ENCODE data around the gene OR52L1. TPM values are rescaled to one million over a fixed set of nuclear protein-coding genes. Genes with fewer than 3 reads are reported as not detected.

OR52L1 gene
- total RNA-seq, 2 donors from 2014 or later, result 0.33 TPM; not detected in 1

DNA sequence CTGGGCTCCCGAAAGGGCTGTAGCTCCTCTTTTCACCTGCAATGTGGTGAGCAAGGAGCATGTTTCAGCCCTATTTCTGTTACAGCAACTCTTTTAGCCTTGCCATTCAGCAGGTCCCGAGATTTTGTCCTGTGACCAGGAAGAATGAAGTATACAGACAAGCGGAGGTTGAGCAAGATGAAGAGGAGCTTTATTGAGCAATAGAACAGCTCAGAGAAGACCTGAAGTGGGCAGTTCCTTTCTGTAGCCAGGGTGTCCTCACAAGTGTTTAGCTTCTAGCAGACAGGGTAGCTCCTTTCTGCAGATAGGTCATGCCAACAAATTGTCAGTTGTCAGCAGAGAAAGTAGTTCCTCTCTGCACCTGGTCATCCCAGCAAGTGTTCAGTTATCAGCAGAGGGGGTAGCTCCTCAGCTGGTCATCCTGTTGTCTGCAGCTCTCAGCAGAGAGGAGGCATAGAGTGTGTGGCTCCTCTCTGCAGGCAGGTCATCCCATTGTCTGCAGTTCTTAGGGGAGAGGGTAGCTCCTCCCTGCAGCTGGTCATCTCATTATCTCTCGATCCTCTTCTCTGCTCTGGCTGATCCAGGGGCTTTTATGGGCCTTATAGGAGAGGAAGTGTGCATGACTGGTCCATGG, 25.4 kb upstream of the OR52L1 start:
- H3K36me3 Mint-ChIP-seq (ENCODE audit: low read depth), result no peaks in the 10 kb centered on the region
- H3K27ac ChIP-seq (ENCODE audit: low read depth, low read length), result no peak overlapping the region
- H3K9ac ChIP-seq (ENCODE audit: extremely low read depth, low read length, poor library complexity, severe bottlenecking), result no peak overlapping the region
- H3K27ac Mint-ChIP-seq, result no peak overlapping the region
- no peak for TF ChIP-seq CTCF (conservative IDR thresholded peaks at IDR 0.05)
- H3K4me3 Mint-ChIP-seq, result no peak overlapping the region
- H3K27me3 ChIP-seq (ENCODE audit: control insufficient read depth, insufficient read depth, low read length, poor library complexity, severe bottlenecking), result peaks cover 12% of the 10 kb centered on the region
- H3K4me1 Mint-ChIP-seq, result no peaks in the 10 kb centered on the region
- H3K4me1 ChIP-seq (ENCODE audit: control insufficient read depth, insufficient read depth, low read length), result no peaks in the 10 kb centered on the region
- peaks cover 12% of the 10 kb centered on the region for H3K27me3 Mint-ChIP-seq (ENCODE audit: insufficient read depth)
- H3K9me3 ChIP-seq (ENCODE audit: control insufficient read depth, low read length), result peaks cover 11% of the 10 kb centered on the region
- no peak for DNase-seq
- H3K4me3 ChIP-seq (ENCODE audit: low read length), result no peak overlapping the region
- H3K9me3 Mint-ChIP-seq, result no peaks in the 10 kb centered on the region
- H3K36me3 ChIP-seq (ENCODE audit: control insufficient read depth, insufficient read depth, low read length), result no peaks in the 10 kb centered on the region
- 90 to 92% methylated on average over 4 of the region's 4 CpGs for WGBS, 2 experiments (ENCODE audit: insufficient coverage in 1 of 2, insufficient read length in 1 of 2)

- no peak for DNase-seq
- no peaks in the 10 kb centered on the region for H3K9me3 ChIP-seq (ENCODE audit: control insufficient read depth, low read length)
- Mint-ChIP-seq H3K36me3 (ENCODE audit: low read depth) (no peaks in the 10 kb centered on the region), H3K9me3 (no peaks in the 10 kb centered on the region), H3K27me3 (ENCODE audit: insufficient read depth) (peaks cover 44% of the 10 kb centered on the region), H3K4me1 (peaks cover 2% of the 10 kb centered on the region), H3K27ac (no peak within 1 kb of the TSS), H3K4me3 (no peak within 1 kb of the TSS)
- TF ChIP-seq CTCF (conservative IDR thresholded peaks at IDR 0.05), result no peak
- peaks cover 47% of the 10 kb centered on the region for H3K27me3 ChIP-seq (ENCODE audit: control insufficient read depth, insufficient read depth, low read length, poor library complexity, severe bottlenecking)
- H3K4me3 ChIP-seq (ENCODE audit: low read length), result no peak within 1 kb of the TSS
- H3K27ac ChIP-seq (ENCODE audit: low read depth, low read length), result no peak within 1 kb of the TSS
- H3K36me3 ChIP-seq (ENCODE audit: control insufficient read depth, insufficient read depth, low read length), result no peaks in the 10 kb centered on the region
- H3K4me1 ChIP-seq (ENCODE audit: control insufficient read depth, insufficient read depth, low read length), result no peaks in the 10 kb centered on the region
- H3K9ac ChIP-seq (ENCODE audit: extremely low read depth, low read length, poor library complexity, severe bottlenecking), result no peak within 1 kb of the TSS
These were observed 20.1 kb upstream of the OR52L1 start, which contains the start of gene OR56A4 for GRCh38 chr11:6006846-6007245. Gene OR56A4, minus strand, starts transcription at chr11:6006946. Its CDS starts 3,954 bp downstream, at chr11:6002992.

GRCh38 chr11:6006395-6006794, 19.6 kb upstream of the OR52L1 start:
- H3K4me3 ChIP-seq (ENCODE audit: low read length), result no peak overlapping the region
- no peak overlapping the region for H3K27ac Mint-ChIP-seq
- H3K27me3 Mint-ChIP-seq (ENCODE audit: insufficient read depth), result peaks cover 46% of the 10 kb centered on the region
- no peak overlapping the region for H3K9ac ChIP-seq (ENCODE audit: extremely low read depth, low read length, poor library complexity, severe bottlenecking)
- peaks cover 52% of the 10 kb centered on the region for H3K27me3 ChIP-seq (ENCODE audit: control insufficient read depth, insufficient read depth, low read length, poor library complexity, severe bottlenecking)
- peaks cover 2% of the 10 kb centered on the region for H3K4me1 Mint-ChIP-seq
- no peak overlapping the region for H3K27ac ChIP-seq (ENCODE audit: low read depth, low read length)
- no peak for DNase-seq
- no peaks in the 10 kb centered on the region for H3K4me1 ChIP-seq (ENCODE audit: control insufficient read depth, insufficient read depth, low read length)
- TF ChIP-seq CTCF (conservative IDR thresholded peaks at IDR 0.05), result no peak
- H3K4me3 Mint-ChIP-seq, result no peak overlapping the region
- H3K9me3 Mint-ChIP-seq, result no peaks in the 10 kb centered on the region
- H3K36me3 ChIP-seq (ENCODE audit: control insufficient read depth, insufficient read depth, low read length), result no peaks in the 10 kb centered on the region
- no peaks in the 10 kb centered on the region for H3K9me3 ChIP-seq (ENCODE audit: control insufficient read depth, low read length)
- no peaks in the 10 kb centered on the region for H3K36me3 Mint-ChIP-seq (ENCODE audit: low read depth)
